ENCODE results near the gene POLE.

Gene POLE

GRCh38 chr12:132579744-132580143 lies 107.4 kb downstream of the POLE start:
- DNase-seq (ENCODE audit: low read depth) = no peak

- no peak for DNase-seq (ENCODE audit: low read depth)
Observed at GRCh38 chr12:132578826-132579225, 108.3 kb downstream of the POLE start.

GRCh38 chr12:132578118-132578517 lies 109.0 kb downstream of the POLE start:
- no peak for DNase-seq (ENCODE audit: low read depth)

GRCh38 chr12:132577191-132577920 lies 109.8 kb downstream of the POLE start:
- DNase-seq (ENCODE audit: low read depth) = no peak

GRCh38 chr12:132576701-132577100 lies 110.4 kb downstream of the POLE start:
- no peak for DNase-seq (ENCODE audit: low read depth)

- no peak for DNase-seq (ENCODE audit: low read depth)
Observed at GRCh38 chr12:132575661-132576060, 111.5 kb downstream of the POLE start.

- DNase-seq (ENCODE audit: low read depth) = no peak
Observed at GRCh38 chr12:132574271-132574996, 112.7 kb downstream of the POLE start.

Measured in stromal cell of bone marrow (primary cell).